ENCODE data around the gene CD40. TPM values are rescaled to one million over a fixed set of nuclear protein-coding genes. Genes with fewer than 3 reads are reported as not detected.

The CD40 gene
- total RNA-seq, 1 experiment from 2014 or later: 7.8 TPM

DNA sequence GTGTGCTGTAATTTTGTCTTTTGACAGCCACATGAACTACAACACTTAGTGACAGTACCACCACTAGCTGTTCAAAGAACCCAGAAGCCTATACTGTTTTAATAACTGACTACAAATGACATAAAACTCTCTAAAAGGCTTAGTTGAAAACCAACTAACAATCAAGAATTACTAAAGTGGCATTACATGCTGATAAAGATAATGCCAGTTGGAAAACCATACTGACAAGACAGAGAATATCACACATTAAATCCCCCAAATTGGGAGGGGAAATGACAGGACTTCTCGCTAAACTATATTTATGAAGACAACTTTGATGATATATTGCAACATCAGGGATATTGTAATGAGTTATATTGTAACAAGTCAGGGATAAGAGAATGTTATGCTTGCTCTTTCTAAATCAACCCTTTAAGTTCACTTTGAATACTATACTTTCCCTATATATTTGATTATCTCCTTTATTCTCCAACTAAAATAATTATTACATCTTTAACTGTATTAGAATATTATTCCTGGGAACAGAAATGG lies 34.5 kb upstream of the CD40 start:
- Histone ChIP-seq H3K4me1 (ENCODE audit: insufficient read depth, low read length) (peaks cover 2% of the 10 kb centered on the region; the same call in 1 of the 2 replicates), H4K5ac (ENCODE audit: insufficient read length, low read depth, low read length) (no peak overlapping the region), H3K79me2 (ENCODE audit: insufficient read depth, low read length) (peaks cover 35% of the 10 kb centered on the region; the same call in 1 of the 2 replicates), H3K9ac (ENCODE audit: extremely low read depth, insufficient read length, low read length) (no peak overlapping the region), H3T11ph (ENCODE audit: low read length) (no peak overlapping the region), H4K20me1 (ENCODE audit: control insufficient read depth, insufficient read depth, insufficient read length) (no peaks in the 10 kb centered on the region), H2BK12ac (ENCODE audit: insufficient read length, low read depth, low read length) (no peak overlapping the region), H2AK5ac (ENCODE audit: insufficient read length, low read length) (no peak overlapping the region), H2BK15ac (ENCODE audit: low read depth, low read length) (no peak overlapping the region), H3K27me3 (ENCODE audit: insufficient read depth, low read length) (no peaks in the 10 kb centered on the region), H2BK120ac (ENCODE audit: low read depth, low read length, poor library complexity, severe bottlenecking) (no peak overlapping the region), H3K14ac (ENCODE audit: insufficient read depth, low read length) (no peak overlapping the region), H3K18ac (ENCODE audit: insufficient read length, low read depth, low read length) (no peak overlapping the region), H3K9me3 (ENCODE audit: control insufficient read depth, low read depth, low read length) (no peaks in the 10 kb centered on the region), H3K27ac (ENCODE audit: insufficient read length, low read depth, low read length) (no peak overlapping the region), H3K23ac (ENCODE audit: insufficient read length, low read depth, low read length) (no peak overlapping the region), H3K56ac (ENCODE audit: insufficient read length, low read depth, low read length) (no peak overlapping the region), H2AFZ (ENCODE audit: low read length) (no peak overlapping the region), H2BK5ac (ENCODE audit: insufficient read length, low read length) (no peak overlapping the region), H3K4me2 (ENCODE audit: insufficient read depth, insufficient read length, low read length) (no peak overlapping the region), H3K23me2 (ENCODE audit: insufficient read length, low read depth, low read length, poor library complexity, severe bottlenecking) (peaks cover 3% of the 10 kb centered on the region), H3K79me1 (ENCODE audit: insufficient read depth, low read depth, low read length, poor library complexity, severe bottlenecking) (peaks cover 9% of the 10 kb centered on the region), H4K8ac (replicated peaks; ENCODE audit: insufficient read length, low read depth, low read length) (no peak overlapping the region), H2BK20ac (ENCODE audit: low read depth, low read length, poor library complexity, severe bottlenecking) (no peak overlapping the region), H4K91ac (ENCODE audit: insufficient read length, low read depth, low read length) (no peak overlapping the region), H3K4ac (ENCODE audit: low read depth, low read length) (no peak overlapping the region)
- no peak for DNase-seq
- no peak overlapping the region; a peak in 2 of 7 replicates for H3K27ac Mint-ChIP-seq
- peaks cover 37 to 43% of the 10 kb centered on the region in 2 experiments for H3K4me1 Mint-ChIP-seq
- no peaks in the 10 kb centered on the region for H3K27me3 Mint-ChIP-seq (ENCODE audit: low read depth)
- H3K9me3 Mint-ChIP-seq: no peaks in the 10 kb centered on the region
- H3K36me3 Mint-ChIP-seq (ENCODE audit: insufficient read depth in 1 of 3, low read depth in 3 of 3): peaks cover 0 to 8% (median 8%) of the 10 kb centered on the region in 3 experiments; a peak in 4 of 7 replicates
- WGBS (ENCODE audit: extremely low coverage, insufficient read length, low lambda C conversion rate): no CpG with 5 or more reads among the region's 1 CpG
- H3K4me3 Mint-ChIP-seq: no peak overlapping the region
- TF ChIP-seq, protein P1, sequence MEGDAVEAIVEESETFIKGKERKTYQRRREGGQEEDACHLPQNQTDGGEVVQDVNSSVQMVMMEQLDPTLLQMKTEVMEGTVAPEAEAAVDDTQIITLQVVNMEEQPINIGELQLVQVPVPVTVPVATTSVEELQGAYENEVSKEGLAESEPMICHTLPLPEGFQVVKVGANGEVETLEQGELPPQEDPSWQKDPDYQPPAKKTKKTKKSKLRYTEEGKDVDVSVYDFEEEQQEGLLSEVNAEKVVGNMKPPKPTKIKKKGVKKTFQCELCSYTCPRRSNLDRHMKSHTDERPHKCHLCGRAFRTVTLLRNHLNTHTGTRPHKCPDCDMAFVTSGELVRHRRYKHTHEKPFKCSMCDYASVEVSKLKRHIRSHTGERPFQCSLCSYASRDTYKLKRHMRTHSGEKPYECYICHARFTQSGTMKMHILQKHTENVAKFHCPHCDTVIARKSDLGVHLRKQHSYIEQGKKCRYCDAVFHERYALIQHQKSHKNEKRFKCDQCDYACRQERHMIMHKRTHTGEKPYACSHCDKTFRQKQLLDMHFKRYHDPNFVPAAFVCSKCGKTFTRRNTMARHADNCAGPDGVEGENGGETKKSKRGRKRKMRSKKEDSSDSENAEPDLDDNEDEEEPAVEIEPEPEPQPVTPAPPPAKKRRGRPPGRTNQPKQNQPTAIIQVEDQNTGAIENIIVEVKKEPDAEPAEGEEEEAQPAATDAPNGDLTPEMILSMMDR (conservative IDR thresholded peaks at IDR 0.05): no peak
